Neural cell (in vitro differentiated cells): ENCODE measurements around the gene GDAP2. TPM values are rescaled to one million over a fixed set of nuclear protein-coding genes. Genes with fewer than 3 reads are reported as not detected.

Experiments
- H2AFZ ChIP-seq: fragments of 200-600, 300-800 bp; sonication (generic), shearing (Covaris generic); 2 replicates; pipeline ENCODE4 v1.6.0; 2014; ENCODE audit warnings: low read depth, mild to moderate bottlenecking, antibody characterized with exemption, low read length, moderate library complexity
- H3F3A ChIP-seq: fragments of 200-600 bp; shearing (Covaris generic); 2 replicates; pipeline ENCODE4 v1.6.1; 2016; ENCODE audit warnings: mild to moderate bottlenecking, moderate library complexity, mixed read lengths, antibody characterized with exemption, low read length; ENCODE audit not compliant: insufficient read depth, poor library complexity, severe bottlenecking
- H3K27ac ChIP-seq: fragments of 200-600, 300-800 bp; sonication (generic), shearing (Covaris generic); 2 replicates; pipeline ENCODE4 v1.5.1; 2014; ENCODE audit warnings: mild to moderate bottlenecking, low read length, moderate library complexity
- H3K27me3 ChIP-seq: fragments of 300-800, 200-600 bp; sonication (generic), shearing (Covaris generic); 2 replicates; pipeline ENCODE4 v1.6.0; 2014; ENCODE audit warnings: mild to moderate bottlenecking, low read depth, low read length, moderate library complexity; ENCODE audit not compliant: insufficient read depth
- H3K36me3 ChIP-seq: fragments of 300-800, 200-600 bp; sonication (generic), shearing (Covaris generic); 2 replicates; pipeline ENCODE4 v1.5.1; 2014; ENCODE audit warnings: mild to moderate bottlenecking, antibody characterized with exemption, low read length, moderate library complexity; ENCODE audit not compliant: insufficient read depth
- H3K4me2 ChIP-seq: fragments of 300-800, 200-600 bp; sonication (generic), shearing (Covaris generic); 2 replicates; pipeline ENCODE4 v1.6.0; 2014; ENCODE audit warnings: mild to moderate bottlenecking, low read length
- H3K4me3 ChIP-seq: fragments of 300-800, 200-600 bp; sonication (generic), shearing (Covaris generic); 2 replicates; pipeline ENCODE4 v1.5.1; 2014; ENCODE audit warnings: mild to moderate bottlenecking, low read length, moderate library complexity
- H3K79me2 ChIP-seq: fragments of 200-600 bp; shearing (Covaris generic); replicated peaks from 2 replicates; pipeline ENCODE4 v1.6.0; 2014; ENCODE audit warnings: mild to moderate bottlenecking, low read length, moderate library complexity; ENCODE audit not compliant: insufficient read depth
- H3K9ac ChIP-seq: fragments of 300-800, 200-600 bp; sonication (generic), shearing (Covaris generic); 2 replicates; pipeline ENCODE4 v1.6.1; 2016; ENCODE audit warnings: mild to moderate bottlenecking, low read length, mixed read lengths
- H3K9me2 ChIP-seq: fragments of 200-600 bp; shearing (Covaris generic); 2 replicates; pipeline ENCODE4 v1.6.1; 2016; ENCODE audit warnings: mild to moderate bottlenecking, low read length, mixed read lengths; ENCODE audit not compliant: insufficient read depth
- H3K9me3 ChIP-seq: fragments of 200-600, 300-800 bp; sonication (generic), shearing (Covaris generic); 2 replicates; pipeline ENCODE4 v1.6.1; 2016; ENCODE audit warnings: mild to moderate bottlenecking, mixed run types, low read length, moderate library complexity, mixed read lengths
- H4K20me1 ChIP-seq: fragments of 200-600 bp; shearing (Covaris generic); 2 replicates; pipeline ENCODE4 v1.6.1; 2016; ENCODE audit warnings: mild to moderate bottlenecking, mixed run types; ENCODE audit not compliant: insufficient read depth
- CTCF ChIP-seq: fragments of 450-650 bp; IDR thresholded peaks from 2 replicates; pipeline ENCODE4 v1.5.1; 2014; ENCODE audit warnings: antibody characterized with exemption, mild to moderate bottlenecking, moderate library complexity; ENCODE audit not compliant: poor library complexity, severe bottlenecking
- EP300 ChIP-seq: fragments of 450-650 bp; conservative IDR thresholded peaks from 2 replicates; pipeline ENCODE4 v1.6.1; 2014; ENCODE audit warnings: antibody characterized with exemption, mild to moderate bottlenecking, moderate library complexity; ENCODE audit not compliant: poor library complexity, severe bottlenecking
- EZH2 ChIP-seq: fragments of 200-600, 300-800 bp; shearing (Covaris generic), sonication (generic); IDR thresholded peaks from 2 replicates; pipeline ENCODE4 v1.6.1; 2014; ENCODE audit warnings: antibody characterized with exemption, low read length, borderline replicate concordance, mild to moderate bottlenecking; ENCODE audit not compliant: insufficient read depth, poor library complexity, severe bottlenecking
- MXI1 ChIP-seq: fragments of 450-650 bp; conservative IDR thresholded peaks from 2 replicates; pipeline ENCODE4 v1.6.1; 2014; ENCODE audit warnings: antibody characterized with exemption, mild to moderate bottlenecking; ENCODE audit not compliant: poor library complexity, severe bottlenecking
- POLR2AphosphoS5 ChIP-seq: IDR thresholded peaks from 2 replicates; pipeline ENCODE4 v1.6.1; 2012
- RAD21 ChIP-seq: fragments of 450-650 bp; conservative IDR thresholded peaks from 2 replicates; pipeline ENCODE4 v1.6.1; 2014; ENCODE audit warnings: antibody characterized with exemption, mild to moderate bottlenecking, moderate library complexity
- REST ChIP-seq: IDR thresholded peaks from 2 replicates; pipeline ENCODE4 v1.6.1; 2012; ENCODE audit warnings: borderline replicate concordance
- SMC3 ChIP-seq: fragments of 450-650 bp; conservative IDR thresholded peaks from 2 replicates; pipeline ENCODE4 v1.6.1; 2014; ENCODE audit warnings: antibody characterized with exemption, mild to moderate bottlenecking, moderate library complexity; ENCODE audit not compliant: poor library complexity
- TAF1 ChIP-seq: IDR thresholded peaks from 2 replicates; pipeline ENCODE4 v1.6.1; 2012; ENCODE audit warnings: low read depth
- polyA minus RNA-seq: library from RNA; depleted of rRNA, polyadenylated mRNA; stranded (reverse); fragments of >200 nt; gene quantifications from 2 replicates; pipeline ENCODE4 v1.2.3, GENCODE V29; 2014
- polyA plus RNA-seq: library from polyadenylated mRNA; depleted of rRNA; stranded (reverse); fragments of >200 nt; gene quantifications from 2 replicates; pipeline ENCODE4 v1.2.3, GENCODE V29; 2014

The GDAP2 gene
- polyA plus RNA-seq (6.8 and 17.0 TPM in 2 replicates), polyA minus RNA-seq (73.3 and 81.1 TPM in 2 replicates)

GRCh38 chr1:117929343-117930172 is at the start of gene GDAP2, which contains the start of gene WDR3:
TSS of gene GDAP2 (minus strand) at chr1:117929621. CDS start at chr1:117920357, 9,264 bp downstream.
TSS of gene WDR3 (plus strand) at chr1:117929739. CDS start at chr1:117933320, 3,581 bp downstream.
- peak within 1 kb of the TSS; percentile 79 for H2AFZ ChIP-seq
- no peaks in the 10 kb centered on the region for H4K20me1 ChIP-seq
- H3K79me2 ChIP-seq, result peaks cover 57% of the 10 kb centered on the region
- H3F3A ChIP-seq, result no peaks in the 10 kb centered on the region
- H3K9ac ChIP-seq, result peak within 1 kb of the TSS; percentile 81
- peaks cover 3% of the 10 kb centered on the region for H3K36me3 ChIP-seq
- TF ChIP-seq REST, result no peak
- TF ChIP-seq EP300, result no peak
- TF ChIP-seq EZH2, result no peak
- no peak for TF ChIP-seq CTCF
- TF ChIP-seq SMC3, result no peak
- TF ChIP-seq POLR2AphosphoS5, result peak; percentile 71
- peak; percentile 99 for TF ChIP-seq MXI1
- TF ChIP-seq RAD21, result peak; percentile 31
- TF ChIP-seq TAF1, result peak; percentile 65
- H3K9me2 ChIP-seq, result no peaks in the 10 kb centered on the region
- H3K4me3 ChIP-seq, result peak within 1 kb of the TSS; percentile 87
- H3K27me3 ChIP-seq, result no peaks in the 10 kb centered on the region
- H3K9me3 ChIP-seq, result no peaks in the 10 kb centered on the region
- peak within 1 kb of the TSS; percentile 75 for H3K27ac ChIP-seq
- peak within 1 kb of the TSS; percentile 84 for H3K4me2 ChIP-seq

- Histone ChIP-seq H2AFZ (no peak overlapping the region), H3K27ac (no peak overlapping the region), H3K9me3 (no peaks in the 10 kb centered on the region), H3K9me2 (no peaks in the 10 kb centered on the region), H3K4me3 (no peak overlapping the region), H3K9ac (no peak overlapping the region), H3K79me2 (no peaks in the 10 kb centered on the region), H3F3A (no peaks in the 10 kb centered on the region), H3K27me3 (no peaks in the 10 kb centered on the region), H4K20me1 (no peaks in the 10 kb centered on the region), H3K4me2 (no peak overlapping the region), H3K36me3 (no peaks in the 10 kb centered on the region)
- TF ChIP-seq CTCF (no peak), MXI1 (no peak), EZH2 (no peak), REST (no peak), RAD21 (no peak), TAF1 (no peak), SMC3 (no peak), EP300 (no peak), POLR2AphosphoS5 (no peak)
These were observed 47.0 kb upstream of the GDAP2 start for GRCh38 chr1:117976381-117976780.
